ES-I3 (cell line): ENCODE measurements around the gene UBE3A.
"Not testable (repeated sequence)": the region's sequence is repeated elsewhere in the genome, so short reads cannot be mapped to it uniquely, and the experiment has no call there.

Experiments used
- H3K36me3 ChIP-seq: 2 replicates; pipeline ENCODE4 v1.6.1; 2013; ENCODE audit warnings: mild to moderate bottlenecking, low read length, control low read depth, moderate library complexity; ENCODE audit not compliant: insufficient read depth
- H3K4me1 ChIP-seq: 2 replicates; pipeline ENCODE4 v1.6.1; 2013; ENCODE audit warnings: mild to moderate bottlenecking, control low read depth, low read length; ENCODE audit not compliant: insufficient read depth
- H3K9ac ChIP-seq: 2 replicates; pipeline ENCODE4 v1.6.1; 2013; ENCODE audit warnings: low read depth, mild to moderate bottlenecking, low read length, moderate library complexity
- H3K9me3 ChIP-seq: 2 replicates; pipeline ENCODE4 v1.6.1; 2013; ENCODE audit warnings: mild to moderate bottlenecking, low read length, moderate library complexity; ENCODE audit not compliant: control insufficient read depth, insufficient read depth

UBE3A gene

GRCh38 chr15:25454771-25455170, 15.9 kb upstream of the UBE3A start:
- no peaks in the 10 kb centered on the region for H3K36me3 ChIP-seq
- no peaks in the 10 kb centered on the region for H3K4me1 ChIP-seq
- H3K9ac ChIP-seq: no peak overlapping the region
- peaks cover 5% of the 10 kb centered on the region; the same call in 1 of the 2 replicates for H3K9me3 ChIP-seq

GRCh38 chr15:25453246-25453645, 14.4 kb upstream of the UBE3A start:
- H3K9ac ChIP-seq, H3K9me3 ChIP-seq, H3K4me1 ChIP-seq, H3K36me3 ChIP-seq: not testable (repeated sequence)

- Histone ChIP-seq H3K4me1 (no peaks in the 10 kb centered on the region), H3K9me3 (peaks cover 5% of the 10 kb centered on the region; the same call in 1 of the 2 replicates), H3K9ac (no peak overlapping the region), H3K36me3 (no peaks in the 10 kb centered on the region)
Observed at GRCh38 chr15:25451501-25451900, 12.7 kb upstream of the UBE3A start.

GRCh38 chr15:25450163-25450562, 11.3 kb upstream of the UBE3A start:
- no peaks in the 10 kb centered on the region for H3K4me1 ChIP-seq

GRCh38 chr15:25446076-25446475, 7.3 kb upstream of the UBE3A start:
- H3K9me3 ChIP-seq: peaks cover 2% of the 10 kb centered on the region; the same call in 1 of the 2 replicates
- H3K36me3 ChIP-seq: no peaks in the 10 kb centered on the region
- no peak overlapping the region for H3K9ac ChIP-seq
- no peaks in the 10 kb centered on the region for H3K4me1 ChIP-seq

More at GRCh38 chr15:25450163-25450562, 11.3 kb upstream of the UBE3A start:
- Histone ChIP-seq H3K36me3 (no peaks in the 10 kb centered on the region), H3K9ac (no peak overlapping the region), H3K9me3 (peaks cover 5% of the 10 kb centered on the region; the same call in 1 of the 2 replicates)

DNA sequence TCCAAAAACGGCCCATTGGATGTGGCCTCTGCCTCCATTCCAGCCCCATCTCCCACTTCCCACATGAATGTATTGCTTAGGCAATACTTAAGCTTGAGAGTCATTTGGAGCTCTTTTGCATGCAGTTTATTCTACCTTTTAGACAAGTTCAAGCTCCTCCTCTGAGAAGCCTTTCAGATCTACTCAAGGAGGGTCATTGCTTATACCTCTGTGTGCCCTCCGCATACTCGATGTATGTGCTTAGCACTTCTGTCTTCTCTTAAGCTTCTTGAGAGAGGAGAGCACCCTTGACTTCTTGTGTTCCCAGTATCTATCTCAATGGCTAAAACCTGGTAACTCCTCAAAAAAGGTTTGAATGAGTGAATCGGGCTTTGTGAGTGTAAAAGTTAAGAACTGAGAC, 6.6 kb upstream of the UBE3A start:
- H3K9ac ChIP-seq: no peak overlapping the region
- H3K4me1 ChIP-seq: no peaks in the 10 kb centered on the region
- no peaks in the 10 kb centered on the region; the same call in 1 of the 2 replicates for H3K9me3 ChIP-seq
- no peaks in the 10 kb centered on the region for H3K36me3 ChIP-seq

DNA sequence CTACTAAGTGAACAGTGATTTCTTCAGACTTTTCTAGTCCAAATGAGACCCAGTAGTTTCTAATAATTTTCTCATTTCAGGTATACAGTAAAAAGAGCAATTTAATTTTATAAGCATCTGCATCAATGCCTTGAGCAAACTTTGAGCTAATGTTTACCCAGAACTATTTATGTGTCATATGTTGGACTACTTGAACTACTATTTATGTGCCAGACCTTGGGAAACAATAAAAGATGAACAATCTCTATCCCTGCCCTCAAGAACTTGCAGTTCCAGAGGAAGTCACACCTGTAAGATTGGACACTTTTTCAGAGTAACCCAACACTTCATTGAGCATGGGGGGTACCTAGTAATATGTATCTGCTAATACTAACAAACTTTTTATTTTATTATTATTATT, 2.3 kb upstream of the UBE3A start:
- no peak overlapping the region for H3K9ac ChIP-seq
- no peaks in the 10 kb centered on the region for H3K36me3 ChIP-seq
- peaks cover 6% of the 10 kb centered on the region; the same call in 1 of the 2 replicates for H3K4me1 ChIP-seq
- H3K9me3 ChIP-seq: no peaks in the 10 kb centered on the region

DNA sequence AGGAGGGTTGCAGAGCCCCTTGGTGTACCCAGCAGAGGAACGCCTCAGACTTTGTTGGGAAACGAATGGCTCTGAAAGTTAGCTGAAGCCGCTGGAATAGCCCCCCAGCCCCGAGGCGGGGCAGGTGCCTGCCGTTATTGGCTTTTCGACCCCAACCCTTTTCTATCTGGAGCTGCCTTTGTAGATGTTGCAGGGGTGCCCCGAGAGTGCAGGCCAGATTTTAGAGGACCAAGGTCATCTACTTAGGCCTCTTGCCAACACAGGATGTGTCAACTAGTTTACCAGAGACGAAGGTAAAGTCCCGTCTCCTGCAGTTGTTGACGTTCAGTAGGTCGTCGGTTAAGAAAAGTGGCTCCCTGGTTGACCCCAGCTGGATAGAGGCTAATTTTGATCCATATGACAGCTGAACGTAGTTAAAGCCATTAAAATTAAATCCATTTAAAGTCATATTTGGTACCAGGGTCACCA, 579 bp upstream of the UBE3A start:
- Histone ChIP-seq H3K9ac (peak overlapping the region; percentile 78), H3K36me3 (no peaks in the 10 kb centered on the region), H3K4me1 (peaks cover 6% of the 10 kb centered on the region; the same call in 1 of the 2 replicates), H3K9me3 (no peaks in the 10 kb centered on the region)

GRCh38 chr15:25437777-25438600, 835 bp downstream of the UBE3A start:
- H3K4me1 ChIP-seq: peaks cover 6% of the 10 kb centered on the region; the same call in 1 of the 2 replicates
- H3K9ac ChIP-seq: peak overlapping the region; percentile 78
- no peaks in the 10 kb centered on the region for H3K9me3 ChIP-seq
- H3K36me3 ChIP-seq: no peaks in the 10 kb centered on the region

DNA sequence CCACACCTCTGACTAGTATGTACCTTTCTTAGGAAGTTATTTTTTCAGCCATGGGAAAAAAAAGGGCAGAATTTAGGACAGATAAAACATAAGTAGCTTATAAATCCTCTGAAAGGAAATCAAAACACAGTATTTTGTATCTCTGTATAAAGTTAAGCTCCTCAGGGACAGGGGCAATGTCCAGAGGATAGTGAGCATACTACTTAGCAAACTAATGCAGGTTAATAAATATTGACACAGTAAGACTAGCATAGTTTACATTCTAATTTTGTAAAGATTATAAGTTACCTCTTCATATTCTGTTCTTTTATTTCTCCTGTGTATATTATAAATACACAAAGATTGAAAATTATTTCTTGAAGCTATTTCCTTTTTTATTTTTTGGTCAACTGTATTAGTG, 2.1 kb downstream of the UBE3A start:
- H3K36me3 ChIP-seq: no peaks in the 10 kb centered on the region
- H3K9me3 ChIP-seq: no peaks in the 10 kb centered on the region
- H3K4me1 ChIP-seq: peaks cover 6% of the 10 kb centered on the region; the same call in 1 of the 2 replicates
- peak overlapping the region; percentile 10; the same call in 1 of the 2 replicates for H3K9ac ChIP-seq

- H3K9ac ChIP-seq: no peak overlapping the region
- no peaks in the 10 kb centered on the region for H3K36me3 ChIP-seq
- no peaks in the 10 kb centered on the region for H3K9me3 ChIP-seq
- H3K4me1 ChIP-seq: peaks cover 6% of the 10 kb centered on the region; the same call in 1 of the 2 replicates
Observed at GRCh38 chr15:25435474-25436243, 3.2 kb downstream of the UBE3A start.

GRCh38 chr15:25433118-25433865, 5.5 kb downstream of the UBE3A start:
- H3K4me1 ChIP-seq: peaks cover 6% of the 10 kb centered on the region; the same call in 1 of the 2 replicates
- H3K9ac ChIP-seq: no peak overlapping the region
- no peaks in the 10 kb centered on the region for H3K9me3 ChIP-seq
- no peaks in the 10 kb centered on the region for H3K36me3 ChIP-seq

DNA sequence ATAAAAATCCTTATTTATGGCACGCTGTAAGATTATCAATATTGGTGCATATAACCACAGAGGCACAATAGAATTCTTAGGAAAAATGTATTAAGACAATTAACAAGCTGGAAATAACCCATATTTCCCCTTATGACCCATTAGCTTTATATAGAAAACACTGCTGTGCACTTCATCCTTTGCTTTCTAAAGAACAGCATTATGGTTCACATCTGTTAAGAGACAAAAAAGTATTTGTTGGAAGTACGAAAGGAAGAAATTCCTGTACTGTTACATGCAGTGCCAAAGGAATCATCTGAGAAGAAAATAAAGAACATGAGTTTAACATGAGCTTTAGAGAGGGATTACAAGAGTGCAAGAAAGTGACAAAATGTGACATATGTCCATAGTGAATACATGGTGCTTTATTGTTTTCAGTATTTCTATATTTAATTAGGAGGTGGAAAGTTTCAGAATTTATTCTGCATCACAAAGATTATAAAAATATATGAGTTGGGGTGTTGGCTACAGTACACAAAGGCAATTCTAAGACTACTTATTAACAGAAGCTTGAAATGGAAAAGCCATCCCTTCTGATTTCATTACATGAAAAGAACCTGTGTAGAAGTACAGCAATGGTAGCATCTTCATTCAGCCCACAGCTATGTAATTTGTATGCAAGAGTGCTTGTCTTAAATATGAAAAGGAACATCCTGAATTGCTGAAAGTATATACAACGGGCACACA, 6.8 kb downstream of the UBE3A start:
- Histone ChIP-seq H3K4me1 (peaks cover 1% of the 10 kb centered on the region; the same call in 1 of the 2 replicates), H3K9ac (no peak overlapping the region), H3K9me3 (no peaks in the 10 kb centered on the region), H3K36me3 (no peaks in the 10 kb centered on the region)
